Activated CD4-positive, CD25-positive, alpha-beta regulatory T cell treated with anti-CD3 and anti-CD28 coated beads, Interleukin-2, amount 50 U/mL, for 16 hours (primary cell): ENCODE measurements around the gene C22orf31.
"Not testable (repeated sequence)": the region's sequence is repeated elsewhere in the genome, so short reads cannot be mapped to it uniquely, and the experiment has no call there.

ENCODE experiments used
- DNase-seq: peaks from one replicate; pipeline ENCODE4 v3.0.0-alpha.2; 2020; ENCODE audit warnings: low read depth, low spot score

The C22orf31 gene

GRCh38 chr22:29055192-29055830 lies 6.3 kb downstream of the C22orf31 start:
- no peak for DNase-seq

GRCh38 chr22:29054251-29054767 lies 7.3 kb downstream of the C22orf31 start:
- no peak for DNase-seq

- DNase-seq = no peak
These were observed 8.5 kb downstream of the C22orf31 start for GRCh38 chr22:29053048-29053702.

GRCh38 chr22:29050457-29050856 lies 11.2 kb downstream of the C22orf31 start:
- DNase-seq = no peak

- DNase-seq = no peak
These were observed 11.9 kb downstream of the C22orf31 start for GRCh38 chr22:29049655-29050263.

GRCh38 chr22:29048822-29049654 lies 12.6 kb downstream of the C22orf31 start:
- no peak for DNase-seq

GRCh38 chr22:29044657-29045176 lies 16.9 kb downstream of the C22orf31 start:
- no peak for DNase-seq

GRCh38 chr22:29043906-29044575 lies 17.6 kb downstream of the C22orf31 start:
- no peak for DNase-seq

- DNase-seq = no peak
These were observed 20.2 kb downstream of the C22orf31 start for GRCh38 chr22:29041408-29041807.

- peak; percentile 48 for DNase-seq
These were observed 21.0 kb downstream of the C22orf31 start for GRCh38 chr22:29040385-29041275.

- not testable (repeated sequence) for DNase-seq
These were observed 21.9 kb downstream of the C22orf31 start for GRCh38 chr22:29039684-29040083.

- no peak for DNase-seq
These were observed 22.5 kb downstream of the C22orf31 start for GRCh38 chr22:29039148-29039547.

- no peak for DNase-seq
These were observed 24.2 kb downstream of the C22orf31 start for GRCh38 chr22:29037340-29037932.

GRCh38 chr22:29032584-29032983 lies 29.0 kb downstream of the C22orf31 start:
- DNase-seq = no peak

- DNase-seq = no peak
These were observed 29.6 kb downstream of the C22orf31 start for GRCh38 chr22:29032014-29032475.

GRCh38 chr22:29031227-29032011 lies 30.2 kb downstream of the C22orf31 start:
- no peak for DNase-seq

- no peak for DNase-seq
These were observed 30.9 kb downstream of the C22orf31 start for GRCh38 chr22:29030618-29031226.

GRCh38 chr22:29030016-29030617 lies 31.5 kb downstream of the C22orf31 start:
- DNase-seq = no peak
